ELF-1 (cell line): ENCODE results near the gene EXD3.

Experiments
- DNase-seq: peaks from one replicate; pipeline ENCODE4 v3.0.0-alpha.2; 2016; ENCODE audit warnings: low read depth, low spot score

The EXD3 gene

DNA sequence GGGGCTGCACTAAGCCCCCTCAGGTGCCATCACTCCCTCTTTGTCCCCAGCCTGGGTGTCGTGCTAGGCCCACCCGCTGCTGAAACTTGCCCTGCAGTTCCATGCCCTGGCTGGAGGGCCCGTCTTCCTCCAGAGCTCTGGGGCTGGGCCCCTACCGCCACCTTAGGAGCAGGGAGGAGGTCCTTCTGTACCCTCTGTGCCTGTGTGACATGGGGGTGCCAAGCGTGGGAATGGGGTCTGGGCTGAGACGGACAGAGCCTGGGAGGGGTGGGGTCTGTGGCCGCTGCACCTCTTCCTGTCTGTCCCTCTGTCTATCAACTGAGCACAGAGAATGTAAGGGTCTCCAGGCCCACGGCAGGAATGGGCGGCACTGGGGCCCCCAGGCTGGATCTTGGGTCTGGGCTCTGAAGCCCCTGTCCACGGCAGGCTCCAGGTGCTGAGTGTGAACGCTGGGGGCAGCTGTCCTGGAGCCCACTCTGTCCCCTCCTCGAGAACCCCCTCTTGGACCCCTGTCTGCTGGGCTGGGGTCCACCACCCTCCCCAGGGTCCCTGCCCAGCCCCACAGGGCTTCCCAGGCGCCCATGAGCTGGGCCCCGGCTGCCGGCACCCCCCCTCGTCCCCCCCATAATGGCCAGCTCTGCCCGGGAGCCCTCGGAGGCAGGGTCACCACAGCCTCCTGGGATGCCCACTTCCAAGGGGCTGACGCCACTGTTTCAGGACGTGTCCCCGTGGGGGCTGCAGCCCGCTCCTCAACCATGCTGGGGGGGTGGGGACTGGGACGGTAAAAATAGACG is 105.0 kb downstream of the EXD3 start:
- DNase-seq = no peak

DNA sequence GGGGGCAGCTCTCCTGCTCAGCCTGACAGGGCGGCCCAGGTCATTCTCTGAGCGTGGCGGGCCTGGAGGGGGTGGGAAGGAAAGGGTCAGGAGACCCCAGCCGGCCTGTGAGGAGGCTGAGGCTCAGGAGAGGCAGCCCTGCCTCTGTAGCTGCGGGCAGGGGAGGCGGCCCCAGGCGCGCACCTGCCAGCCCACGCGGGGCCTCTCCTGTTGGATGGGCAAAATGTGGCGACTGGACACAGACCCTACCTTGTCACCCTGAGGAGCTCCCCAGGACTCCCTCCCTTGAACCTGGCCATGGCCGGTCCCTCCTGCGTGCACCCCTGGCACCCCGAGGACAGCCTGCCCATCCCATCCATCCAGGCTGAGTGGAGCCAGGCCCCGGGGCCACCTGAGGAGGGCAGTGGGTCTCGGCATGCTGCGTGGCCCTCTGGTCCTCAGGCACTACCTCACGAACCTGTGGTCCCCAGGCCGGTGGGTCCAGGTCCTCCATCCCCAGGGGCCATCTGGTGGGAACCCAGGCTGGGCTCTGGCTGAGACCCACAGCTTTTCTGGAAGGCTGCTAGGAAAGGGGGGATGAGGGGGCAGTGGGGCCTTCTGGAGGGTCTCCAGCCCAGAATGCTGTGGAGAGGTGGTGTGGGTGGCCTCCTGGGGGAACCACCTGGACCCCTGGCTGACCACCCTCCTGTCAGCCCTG is 105.8 kb downstream of the EXD3 start:
- DNase-seq = no peak

DNA sequence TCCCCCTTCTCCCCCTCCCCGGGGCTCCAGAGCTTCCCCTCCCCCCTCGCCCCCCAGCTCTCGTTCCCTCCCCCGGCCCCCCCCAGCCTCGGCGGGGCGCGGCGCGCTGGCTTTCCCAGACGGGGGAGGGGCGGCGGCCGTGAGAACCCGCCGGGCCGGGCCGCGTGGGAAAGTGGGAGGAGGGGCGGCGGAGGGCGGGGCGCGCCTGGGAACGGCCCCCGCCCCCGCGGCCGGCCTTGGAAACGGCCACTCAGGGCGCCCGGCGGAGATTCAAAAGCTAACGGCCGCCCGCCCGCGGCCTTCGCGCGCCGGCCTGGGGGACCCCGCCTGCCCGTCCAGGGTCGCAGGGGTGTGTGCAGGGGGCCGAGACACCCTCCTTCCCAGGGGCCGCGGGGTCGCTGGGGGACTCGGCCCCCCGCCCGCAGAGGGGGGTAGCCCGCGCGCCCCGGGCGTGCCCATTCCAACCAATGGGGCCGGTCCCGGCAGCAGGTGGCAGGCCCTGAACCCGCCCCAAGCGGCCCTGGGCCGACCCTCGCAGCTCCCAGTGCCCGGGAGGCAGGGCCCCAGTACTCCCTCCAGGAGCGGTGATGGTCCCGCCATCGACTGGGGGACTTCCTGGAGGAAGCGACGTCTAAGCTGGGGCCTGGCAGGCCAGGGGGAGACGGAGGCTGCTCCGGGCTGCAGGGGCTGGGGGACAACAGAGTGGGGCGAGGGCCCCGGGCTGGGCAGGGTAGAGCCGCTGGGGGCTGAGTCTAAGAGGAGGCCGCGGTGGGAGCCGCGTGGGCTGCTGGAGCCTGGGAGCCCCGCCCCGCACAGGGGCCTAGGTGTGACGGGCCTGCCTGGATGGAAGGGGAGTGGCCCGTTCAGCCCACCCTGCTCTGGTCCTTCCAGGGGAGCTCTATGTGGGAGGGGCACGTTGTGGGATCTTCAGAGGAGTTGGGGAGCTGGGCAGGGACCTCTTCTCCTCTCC is 106.7 kb downstream of the EXD3 start:
- no peak for DNase-seq

DNA sequence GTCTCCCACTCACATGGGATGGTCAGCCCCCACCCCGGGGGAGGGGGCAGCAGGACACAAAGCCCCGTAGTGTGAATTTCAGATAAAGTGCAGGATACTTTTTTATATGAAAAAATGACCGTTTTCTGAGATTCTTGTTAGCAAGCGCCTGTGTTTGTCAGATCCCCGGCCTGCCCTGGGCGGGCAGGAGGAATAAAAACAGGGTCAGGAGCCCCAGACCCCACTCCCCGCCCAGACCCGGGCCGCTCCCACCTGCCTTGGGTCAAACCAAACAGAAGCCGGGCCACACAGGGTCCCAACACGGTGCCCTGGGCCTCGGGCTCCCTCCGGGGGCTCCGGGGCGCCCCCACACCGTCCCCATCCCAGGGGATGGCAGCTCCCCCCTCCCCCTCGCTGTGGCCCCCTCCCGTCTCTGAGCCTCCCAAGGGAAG is 107.4 kb downstream of the EXD3 start:
- no peak for DNase-seq

DNA sequence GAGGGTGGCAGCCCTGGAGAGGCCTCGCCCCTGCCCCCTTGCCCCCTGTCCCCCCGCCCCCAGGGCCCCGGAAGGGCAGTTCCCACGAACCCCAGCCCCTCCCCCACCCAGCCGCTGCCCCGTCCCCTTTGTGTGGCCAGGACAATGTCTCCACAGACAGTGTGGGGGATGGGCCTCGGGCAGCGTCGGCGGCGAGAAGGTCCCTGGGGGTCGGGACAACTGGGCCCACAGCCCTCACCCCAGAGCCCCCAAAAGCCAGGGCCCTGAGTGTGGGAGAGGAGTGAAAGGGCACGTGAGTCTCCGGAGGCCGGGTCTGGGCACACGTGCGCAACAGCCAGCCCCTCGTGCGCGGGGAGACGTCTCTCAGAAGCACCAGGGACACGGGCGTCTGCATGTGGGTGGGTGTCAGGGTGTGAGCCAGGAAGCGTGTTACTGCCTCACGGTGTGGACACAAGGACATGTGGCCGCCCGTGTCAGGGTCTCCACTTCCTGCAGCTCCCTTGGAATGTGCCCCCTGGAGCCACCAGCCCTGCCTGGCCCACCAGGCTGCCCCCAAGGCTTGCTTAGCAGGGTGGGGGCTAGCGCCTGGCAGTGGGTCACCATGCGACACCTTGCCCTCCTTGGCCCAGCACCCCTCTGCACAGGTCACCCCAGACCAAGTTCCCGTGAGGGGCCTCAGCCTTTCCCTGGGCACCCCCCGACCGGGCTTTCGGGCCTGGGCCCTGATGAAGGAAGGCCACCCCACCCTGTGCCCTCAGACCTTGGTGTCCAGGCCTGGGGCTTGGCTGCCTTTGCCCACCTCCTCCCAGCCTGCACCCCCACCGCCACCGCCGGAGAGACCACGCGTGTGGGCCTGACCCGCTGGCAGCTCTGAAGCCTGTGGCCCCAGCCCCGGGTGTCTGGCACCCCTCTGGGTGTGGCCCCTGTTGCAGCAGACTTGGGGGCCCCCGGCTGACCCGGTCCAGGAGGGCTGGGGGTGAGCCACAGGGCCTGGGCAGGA is 108.1 kb downstream of the EXD3 start:
- DNase-seq = no peak

DNA sequence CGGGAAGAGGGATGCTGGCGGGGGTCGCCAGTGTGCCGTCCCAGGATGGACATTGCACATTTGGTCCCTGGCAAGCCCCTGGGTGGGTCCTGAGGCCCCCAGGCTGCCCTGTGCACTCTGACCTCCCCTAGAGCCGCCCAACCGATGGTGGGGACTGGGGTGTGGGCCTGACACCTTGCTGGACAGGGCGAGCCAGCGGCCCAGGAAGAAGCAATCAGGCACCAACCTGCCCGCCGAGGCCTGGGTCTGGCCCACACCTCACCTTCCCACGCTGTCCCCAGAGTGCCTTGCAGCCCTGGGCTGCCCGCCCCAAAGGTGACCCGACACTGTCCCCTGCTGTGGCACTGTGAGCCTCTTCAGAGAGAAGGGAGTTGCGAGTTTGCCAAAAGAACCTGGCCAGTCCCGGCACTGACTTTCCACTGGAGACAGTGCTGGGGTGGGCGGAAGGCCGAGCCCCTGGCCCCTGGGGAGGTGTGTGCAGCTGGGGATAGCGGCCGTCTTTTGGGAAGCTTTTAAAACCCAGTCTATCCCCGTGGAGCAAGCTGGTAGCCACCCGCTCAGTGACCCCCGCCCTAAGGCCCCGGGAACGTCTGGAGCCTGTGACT is 108.9 kb downstream of the EXD3 start:
- DNase-seq = peak; percentile 3

DNA sequence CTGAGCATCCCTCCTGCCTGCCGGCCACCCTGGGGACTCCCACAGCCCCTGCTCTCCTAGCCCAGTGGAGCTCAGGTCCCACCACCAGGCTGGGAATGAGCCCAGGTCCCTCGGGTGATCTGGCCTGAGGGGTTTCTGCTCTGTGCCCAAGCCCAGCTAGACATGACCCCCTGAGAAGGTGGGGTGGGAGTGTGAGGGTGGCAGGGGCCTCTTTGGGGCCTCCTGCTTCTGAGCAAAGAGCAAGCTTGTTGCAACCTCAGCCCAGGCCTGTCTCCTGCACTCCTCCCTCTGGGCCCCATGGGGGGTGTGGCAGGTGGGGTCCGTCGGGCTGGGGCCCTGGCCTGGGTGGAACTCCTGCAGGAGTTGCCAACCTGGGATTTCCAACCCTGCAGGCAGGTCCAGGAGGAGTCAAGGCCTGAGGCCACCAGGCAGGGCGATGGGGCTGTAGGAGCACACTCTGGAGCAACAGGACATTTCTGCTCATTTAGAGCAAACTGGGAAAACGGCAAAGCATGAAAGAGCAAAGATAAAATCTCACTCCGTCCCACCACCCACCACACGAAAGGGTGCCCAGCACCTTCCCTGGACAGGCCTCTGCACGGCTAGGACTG is 109.5 kb downstream of the EXD3 start:
- peak; percentile 6 for DNase-seq

DNA sequence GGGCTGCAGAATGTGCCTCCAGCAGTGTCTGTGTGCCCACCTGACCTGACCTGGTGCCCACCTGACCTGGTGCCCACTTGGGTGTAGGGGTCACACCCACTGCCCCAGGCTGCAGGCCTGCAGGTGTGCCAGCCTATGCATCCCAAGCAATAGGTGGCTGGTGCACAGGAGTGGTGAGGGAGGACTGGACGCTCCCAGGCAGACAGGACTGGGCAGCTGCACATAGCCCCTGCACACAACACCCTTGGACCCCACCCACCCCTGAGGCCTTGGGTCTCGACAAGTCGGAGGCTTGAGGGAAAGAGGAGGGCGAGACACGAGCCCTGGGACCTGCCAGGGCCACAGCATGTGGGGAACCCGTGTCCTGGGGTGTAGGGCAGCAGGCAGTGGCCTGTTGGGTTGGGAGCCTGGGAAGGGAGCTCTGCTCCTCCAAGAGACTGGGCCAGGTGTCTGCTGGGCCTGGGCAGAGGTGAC is 110.1 kb downstream of the EXD3 start:
- DNase-seq = no peak

DNA sequence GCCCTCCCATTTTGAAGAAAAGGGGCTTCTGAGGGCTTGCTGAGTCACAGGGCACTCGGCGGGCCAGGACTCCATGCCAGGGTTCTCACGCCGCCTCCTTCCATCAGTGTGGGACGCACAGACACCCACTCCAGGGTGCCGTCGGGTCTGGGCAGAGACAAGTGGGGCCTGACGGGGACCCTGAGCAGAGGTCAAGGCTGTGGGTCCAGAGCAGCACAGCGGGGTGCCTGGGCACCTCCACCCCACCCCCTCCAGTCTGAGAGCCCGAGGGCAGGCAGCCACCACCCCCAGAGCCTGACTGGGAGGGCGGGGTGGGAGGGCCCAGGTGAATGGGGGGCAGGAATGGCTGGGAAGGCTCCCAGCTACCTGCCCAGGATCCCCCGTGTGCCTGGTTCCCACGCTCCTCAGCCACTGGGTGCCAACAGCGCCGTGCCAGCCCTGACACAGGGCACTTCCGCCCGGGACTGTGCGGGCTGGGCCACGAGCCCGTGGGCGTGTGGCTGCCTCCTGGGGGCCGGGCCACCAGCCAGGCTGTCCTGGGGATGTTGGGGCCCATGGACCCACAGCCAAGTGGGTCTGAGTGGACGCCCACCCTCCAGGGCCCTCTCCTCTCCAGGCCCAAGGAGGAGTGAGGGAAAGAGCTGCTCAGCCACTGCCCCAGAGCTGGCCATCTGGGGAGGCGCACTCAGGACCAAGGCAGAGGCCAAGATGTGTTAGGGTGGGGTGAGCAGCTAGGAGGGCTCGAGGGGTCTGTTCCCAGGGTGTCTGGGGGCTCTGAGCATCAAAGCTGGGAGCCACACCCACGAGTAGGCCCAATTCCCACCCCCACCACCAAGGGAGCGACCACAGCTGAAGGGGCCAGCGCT is 110.7 kb downstream of the EXD3 start:
- no peak for DNase-seq

DNA sequence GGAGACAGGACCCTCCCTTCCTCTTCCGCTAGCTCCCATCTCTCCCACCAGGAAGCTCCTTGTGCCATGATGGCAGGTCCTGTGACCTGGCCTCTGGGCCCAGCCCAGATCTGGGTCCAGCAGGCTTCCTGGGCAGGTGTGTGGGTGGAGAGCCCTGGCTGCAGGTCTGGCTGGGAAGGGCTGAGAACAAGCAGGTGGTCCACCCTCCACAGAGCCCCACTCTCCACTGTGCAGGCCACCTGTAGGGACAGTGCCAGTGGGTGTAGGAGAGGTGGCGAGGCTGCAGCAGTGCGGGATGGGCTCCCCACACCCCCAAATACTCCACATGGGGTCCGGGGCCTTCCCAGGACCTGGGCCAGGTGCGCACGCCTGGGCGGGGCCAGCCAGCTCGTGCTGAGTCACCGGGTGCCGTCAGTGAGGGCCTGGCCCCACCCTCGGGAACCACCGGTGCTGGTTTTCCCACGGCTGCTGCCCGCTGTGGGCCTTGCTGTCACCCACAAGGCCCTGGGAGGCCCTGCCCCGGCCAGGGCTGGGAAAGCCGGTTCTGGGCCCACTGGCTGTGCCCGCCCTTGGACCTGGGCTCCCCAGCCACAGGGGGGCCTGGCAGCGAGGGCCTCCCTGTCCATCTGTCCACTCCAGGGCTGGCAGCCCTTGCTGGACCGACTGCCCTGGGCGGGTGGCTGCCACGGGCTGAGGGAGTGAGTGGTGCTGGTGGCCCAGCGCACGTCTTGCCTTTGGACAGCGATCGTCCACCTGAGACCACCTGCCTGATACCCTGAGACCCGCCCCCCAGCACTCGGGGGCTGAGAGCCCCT is 111.6 kb downstream of the EXD3 start:
- DNase-seq = no peak

DNA sequence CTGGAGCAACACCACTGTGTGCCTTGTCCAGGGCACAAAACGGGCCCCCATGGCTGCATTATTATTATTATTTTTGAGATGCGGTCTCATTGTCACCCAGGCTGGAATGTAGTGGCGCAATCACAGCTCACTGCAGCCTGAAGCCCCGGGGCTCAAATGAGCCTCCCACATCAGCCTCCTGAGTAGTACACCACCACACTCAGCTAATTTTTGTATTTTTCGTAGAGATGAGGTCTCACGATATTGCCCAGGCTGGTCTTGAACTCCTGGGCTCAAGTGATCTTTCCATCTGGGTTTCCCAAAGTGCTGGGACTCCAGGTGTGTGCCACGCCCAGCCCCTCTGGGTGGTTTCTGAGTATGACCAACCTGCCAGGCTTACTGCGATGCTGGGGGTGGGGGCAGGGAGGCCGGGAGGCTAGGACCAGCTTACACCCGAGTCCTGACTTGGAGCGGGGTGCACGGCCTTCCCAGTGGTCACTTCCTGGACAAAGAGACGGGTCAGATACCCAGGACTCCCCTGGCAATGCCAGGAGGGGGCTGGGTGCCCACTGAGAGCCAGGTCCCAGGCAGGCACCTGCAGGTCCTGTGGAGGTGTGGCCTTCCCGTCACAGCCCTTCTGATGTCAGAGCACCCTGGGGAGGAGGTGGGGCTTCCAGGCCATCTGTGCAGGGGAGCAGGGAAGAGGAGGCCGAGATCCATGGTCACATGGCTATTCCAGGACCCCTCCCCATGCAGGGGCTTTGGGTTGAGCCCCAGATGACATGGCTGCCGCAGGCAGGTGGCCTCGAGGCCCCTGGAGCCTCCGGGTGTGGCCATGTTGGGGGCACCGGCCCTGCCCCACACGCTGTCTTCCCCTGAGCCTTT is 112.5 kb downstream of the EXD3 start:
- DNase-seq = no peak

DNA sequence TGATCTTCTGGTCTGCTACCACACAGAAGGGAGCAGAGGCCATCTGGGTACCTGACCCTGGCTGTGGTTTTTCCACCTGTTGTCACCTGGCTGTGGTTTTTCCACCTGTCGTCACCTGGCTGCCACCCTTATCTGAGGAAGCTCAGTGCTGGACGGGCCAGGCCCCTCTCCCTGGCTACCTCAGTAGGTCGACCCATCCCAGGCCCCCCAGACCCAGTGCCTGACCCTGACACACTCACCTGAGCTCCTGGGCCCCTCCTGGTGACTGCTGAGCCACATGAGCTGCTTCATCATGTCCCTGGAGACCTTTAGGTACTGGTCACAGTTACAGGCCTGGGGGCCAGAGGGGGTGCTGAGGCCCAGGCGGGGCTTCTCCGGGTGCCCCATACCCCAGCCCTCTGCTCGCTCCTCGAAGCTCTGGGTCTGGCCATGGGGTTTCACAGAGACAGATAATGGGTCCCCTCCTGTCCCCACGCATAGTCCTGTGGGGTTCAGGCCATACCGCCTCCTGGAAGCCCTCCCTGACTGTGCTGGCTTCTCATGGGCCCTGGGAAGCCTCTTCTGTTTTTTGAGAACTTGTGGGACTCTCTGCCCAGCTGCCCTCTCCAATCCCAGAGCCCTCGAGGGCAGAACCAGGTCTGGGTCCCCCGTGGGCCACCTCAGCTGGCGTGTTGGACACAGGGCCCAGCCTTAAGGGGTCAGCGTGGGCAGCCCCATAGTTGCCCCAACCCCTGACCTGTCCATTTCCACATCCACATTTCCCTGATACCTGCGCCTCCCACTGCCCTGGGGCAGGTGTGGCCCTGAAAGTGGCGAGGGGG is 113.4 kb downstream of the EXD3 start:
- no peak for DNase-seq

DNA sequence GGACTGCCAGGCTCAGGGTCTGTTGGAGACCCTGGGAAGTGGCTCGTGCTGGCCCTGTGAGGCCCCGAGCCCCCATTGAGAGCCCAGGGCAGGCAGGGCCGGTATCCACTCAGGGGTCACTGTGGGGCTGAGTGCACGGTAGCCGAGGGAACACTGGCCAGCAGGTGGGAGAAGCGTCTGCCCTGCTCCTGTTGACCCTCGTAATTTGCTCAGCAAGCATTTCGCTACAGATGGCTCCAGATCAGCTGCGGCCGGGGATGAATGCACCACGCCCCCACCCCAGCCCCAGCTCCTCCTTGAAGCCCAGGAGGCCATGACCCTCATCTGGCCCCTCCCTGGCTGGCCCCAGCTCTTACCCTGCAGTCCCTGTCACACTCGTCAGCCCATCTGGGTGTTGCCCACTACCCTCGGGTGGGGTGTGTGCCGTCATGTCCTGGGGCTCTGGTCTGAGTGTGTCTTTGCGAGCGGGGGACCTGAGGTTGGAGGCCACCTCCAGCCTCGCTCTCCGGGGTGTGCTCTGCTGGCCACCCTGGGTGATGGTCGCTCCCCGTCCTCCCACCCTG is 114.8 kb downstream of the EXD3 start:
- no peak for DNase-seq

DNA sequence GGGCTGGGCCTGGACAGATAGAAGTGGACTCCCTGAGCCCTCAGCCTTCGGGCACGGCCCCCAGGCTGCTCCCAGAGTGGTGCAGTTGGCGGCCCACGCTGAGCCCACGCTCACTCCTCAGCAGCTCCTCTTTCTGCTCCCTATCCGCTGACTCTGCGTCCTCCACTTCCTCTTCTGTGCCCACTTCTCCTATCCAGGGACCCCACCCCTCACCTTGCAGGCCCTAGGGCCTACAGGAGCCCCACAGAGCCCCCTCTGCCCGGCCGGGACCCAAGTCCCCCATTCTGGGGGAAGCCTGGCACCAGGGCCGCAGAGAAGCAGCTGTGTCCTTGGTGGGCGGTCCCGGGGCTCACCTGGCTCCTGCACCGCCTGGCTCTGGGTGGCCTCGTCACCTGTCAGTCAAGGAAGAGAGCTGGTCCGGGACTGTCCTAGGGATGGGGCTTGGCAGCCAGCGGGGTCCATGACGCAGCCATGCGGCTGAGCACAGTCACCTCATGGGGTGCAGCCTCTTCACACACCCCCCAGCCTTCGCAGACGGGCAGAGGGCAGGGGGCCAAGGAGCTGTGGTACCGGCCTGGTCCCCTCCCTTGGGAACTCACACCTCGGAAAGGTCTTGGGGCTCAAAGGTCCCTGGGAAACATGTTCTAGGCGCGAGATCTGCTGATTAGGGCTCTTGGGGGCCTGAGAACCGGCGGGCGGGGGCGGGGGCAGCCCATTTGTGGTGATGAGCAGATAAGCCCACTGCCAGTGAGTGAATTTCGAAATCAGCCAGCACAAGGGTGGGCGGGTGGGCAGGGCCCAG is 115.5 kb downstream of the EXD3 start:
- DNase-seq = no peak

DNA sequence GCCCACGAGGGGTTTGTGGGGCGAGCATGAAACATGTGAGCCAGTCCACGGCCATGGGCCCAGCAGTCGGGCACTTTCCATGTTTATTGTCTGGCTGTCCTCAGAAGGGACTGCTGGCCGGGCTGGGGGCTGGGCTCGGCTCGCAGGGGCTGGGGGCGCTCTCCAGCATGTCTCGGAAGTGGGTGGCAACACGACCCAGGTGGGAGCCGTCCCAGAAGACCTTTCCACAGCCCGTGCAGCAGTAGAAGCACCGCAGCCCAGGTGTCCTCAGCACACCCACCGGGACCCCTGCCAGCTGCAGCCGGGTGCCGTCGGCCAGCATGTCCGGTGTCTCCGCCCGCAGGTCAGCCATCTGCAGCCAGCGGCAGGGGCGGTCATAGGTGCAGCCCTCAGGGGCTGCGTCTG is 116.1 kb downstream of the EXD3 start:
- DNase-seq = no peak
